ENCODE results near the gene LLGL1.

DNA sequence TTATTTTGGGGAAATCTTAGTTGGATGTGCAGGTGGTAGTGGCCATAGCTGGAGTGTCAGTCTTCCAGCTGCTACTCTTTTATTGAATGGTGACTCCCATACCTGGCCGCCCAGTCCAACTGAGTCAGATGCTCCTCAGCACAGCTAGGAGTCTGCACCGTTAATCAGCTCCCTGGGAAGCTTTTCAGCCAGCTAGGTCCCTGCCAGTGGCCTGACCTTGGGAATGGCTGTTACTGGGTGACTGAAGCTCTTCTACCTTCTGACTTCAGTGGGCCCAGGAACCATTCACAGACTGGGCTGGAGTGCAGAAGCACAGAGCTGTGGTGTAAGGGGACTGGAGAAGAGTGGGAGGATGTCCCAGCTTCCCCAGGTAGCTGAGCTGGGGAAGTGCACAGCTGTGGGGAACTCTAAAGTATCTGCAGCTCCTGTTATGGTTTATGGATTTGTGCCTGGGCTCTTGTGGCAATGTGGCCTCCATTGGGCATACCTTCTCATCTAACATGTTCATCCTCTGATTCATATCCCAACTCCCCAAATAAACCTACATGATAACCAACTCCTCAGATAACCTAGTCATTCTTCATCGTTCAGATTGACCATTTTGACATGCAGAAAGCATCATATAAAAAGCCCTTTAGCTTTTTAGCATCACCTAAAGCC lies 27.8 kb upstream of the LLGL1 start:
- no peak for TF ChIP-seq ZFP3 (CRISPR knock-in tag; IDR thresholded peaks at IDR 0.05)
- TF ChIP-seq RARB (CRISPR knock-in tag; IDR thresholded peaks at IDR 0.05) = no peak
- TF ChIP-seq, protein P1, sequence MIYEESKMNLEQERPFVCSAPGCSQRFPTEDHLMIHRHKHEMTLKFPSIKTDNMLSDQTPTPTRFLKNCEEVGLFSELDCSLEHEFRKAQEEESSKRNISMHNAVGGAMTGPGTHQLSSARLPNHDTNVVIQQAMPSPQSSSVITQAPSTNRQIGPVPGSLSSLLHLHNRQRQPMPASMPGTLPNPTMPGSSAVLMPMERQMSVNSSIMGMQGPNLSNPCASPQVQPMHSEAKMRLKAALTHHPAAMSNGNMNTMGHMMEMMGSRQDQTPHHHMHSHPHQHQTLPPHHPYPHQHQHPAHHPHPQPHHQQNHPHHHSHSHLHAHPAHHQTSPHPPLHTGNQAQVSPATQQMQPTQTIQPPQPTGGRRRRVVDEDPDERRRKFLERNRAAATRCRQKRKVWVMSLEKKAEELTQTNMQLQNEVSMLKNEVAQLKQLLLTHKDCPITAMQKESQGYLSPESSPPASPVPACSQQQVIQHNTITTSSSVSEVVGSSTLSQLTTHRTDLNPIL (CRISPR knock-in tag; IDR thresholded peaks at IDR 0.05; ENCODE audit: low read depth) = no peak
- no peak for TF ChIP-seq BACH2 (CRISPR knock-in tag; IDR thresholded peaks at IDR 0.05; ENCODE audit: borderline replicate concordance)
- TF ChIP-seq, protein P2, sequence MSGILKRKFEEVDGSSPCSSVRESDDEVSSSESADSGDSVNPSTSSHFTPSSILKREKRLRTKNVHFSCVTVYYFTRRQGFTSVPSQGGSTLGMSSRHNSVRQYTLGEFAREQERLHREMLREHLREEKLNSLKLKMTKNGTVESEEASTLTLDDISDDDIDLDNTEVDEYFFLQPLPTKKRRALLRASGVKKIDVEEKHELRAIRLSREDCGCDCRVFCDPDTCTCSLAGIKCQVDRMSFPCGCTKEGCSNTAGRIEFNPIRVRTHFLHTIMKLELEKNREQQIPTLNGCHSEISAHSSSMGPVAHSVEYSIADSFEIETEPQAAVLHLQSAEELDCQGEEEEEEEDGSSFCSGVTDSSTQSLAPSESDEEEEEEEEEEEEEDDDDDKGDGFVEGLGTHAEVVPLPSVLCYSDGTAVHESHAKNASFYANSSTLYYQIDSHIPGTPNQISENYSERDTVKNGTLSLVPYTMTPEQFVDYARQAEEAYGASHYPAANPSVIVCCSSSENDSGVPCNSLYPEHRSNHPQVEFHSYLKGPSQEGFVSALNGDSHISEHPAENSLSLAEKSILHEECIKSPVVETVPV (CRISPR knock-in tag; IDR thresholded peaks at IDR 0.05) = no peak
- TF ChIP-seq ZC3H10 (CRISPR knock-in tag; IDR thresholded peaks at IDR 0.05) = no peak
- no peak for TF ChIP-seq GLIS3 (CRISPR knock-in tag; IDR thresholded peaks at IDR 0.05)
- no peak for TF ChIP-seq ISL1 (CRISPR knock-in tag; IDR thresholded peaks at IDR 0.05)
- no peak for TF ChIP-seq OSR1 (CRISPR knock-in tag; IDR thresholded peaks at IDR 0.05)
